ENCODE results near the gene NECAB3. TPM values are rescaled to one million over a fixed set of nuclear protein-coding genes. Genes with fewer than 3 reads are reported as not detected.

Gene NECAB3
- total and polyA plus RNA-seq, 2 of the 13 experiments (the other 11 are each of a cell fraction or from before 2014, with no cell fraction given): 61.5 to 65.5 TPM

DNA sequence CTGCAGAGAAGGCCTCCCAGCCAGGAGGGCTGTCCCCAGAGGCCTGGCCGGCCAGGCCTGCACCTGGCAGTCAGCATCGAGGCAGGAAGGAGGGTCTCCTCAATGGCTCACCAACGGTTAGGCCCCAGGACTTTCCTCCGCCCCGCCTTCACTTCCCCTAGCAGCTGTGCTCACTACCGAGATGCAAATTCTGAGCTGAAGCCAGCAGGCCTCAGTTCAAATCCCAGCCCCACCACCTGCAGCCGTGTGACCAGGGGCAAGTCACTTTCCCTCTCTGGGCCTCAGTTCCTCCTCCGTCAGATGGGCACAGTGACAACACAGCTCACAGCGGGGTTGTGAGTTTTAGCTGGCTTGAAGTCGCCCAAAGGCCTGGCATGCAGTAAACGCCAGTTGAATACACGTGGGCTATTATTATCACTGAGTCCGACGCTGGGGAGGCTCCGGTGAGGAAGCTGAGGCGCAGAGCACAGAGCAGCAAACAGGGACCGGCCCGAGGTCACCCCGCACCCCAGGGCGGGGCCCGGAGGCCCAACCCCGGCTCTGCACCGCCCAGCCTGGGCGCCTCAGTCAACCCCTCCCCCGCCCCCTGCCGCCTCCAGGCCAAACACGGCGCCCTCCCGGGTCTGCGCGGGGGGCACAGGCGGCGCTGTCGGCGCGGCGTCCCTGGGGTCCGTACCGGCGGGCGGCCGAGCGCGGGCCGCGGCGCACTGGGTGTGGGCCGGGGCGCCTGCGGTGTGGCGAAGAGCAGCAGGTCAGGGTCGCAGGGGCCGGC is 11.3 kb upstream of the NECAB3 start (continued):
- TF ChIP-seq, protein P1, sequence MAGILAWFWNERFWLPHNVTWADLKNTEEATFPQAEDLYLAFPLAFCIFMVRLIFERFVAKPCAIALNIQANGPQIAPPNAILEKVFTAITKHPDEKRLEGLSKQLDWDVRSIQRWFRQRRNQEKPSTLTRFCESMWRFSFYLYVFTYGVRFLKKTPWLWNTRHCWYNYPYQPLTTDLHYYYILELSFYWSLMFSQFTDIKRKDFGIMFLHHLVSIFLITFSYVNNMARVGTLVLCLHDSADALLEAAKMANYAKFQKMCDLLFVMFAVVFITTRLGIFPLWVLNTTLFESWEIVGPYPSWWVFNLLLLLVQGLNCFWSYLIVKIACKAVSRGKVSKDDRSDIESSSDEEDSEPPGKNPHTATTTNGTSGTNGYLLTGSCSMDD (CRISPR knock-in tag; IDR thresholded peaks at IDR 0.05): no peak
- TF ChIP-seq TAF15 (IDR thresholded peaks at IDR 0.05; ENCODE audit: low read depth, low read length, poor library complexity, severe bottlenecking) (no peak), BRF2 (CRISPR knock-in tag; IDR thresholded peaks at IDR 0.05) (no peak), ZNF225 (CRISPR knock-in tag; IDR thresholded peaks at IDR 0.05) (no peak), SKIL (CRISPR knock-in tag; IDR thresholded peaks at IDR 0.05; ENCODE audit: borderline replicate concordance) (no peak), RAD21 (CRISPR knock-in tag; IDR thresholded peaks at IDR 0.05) (peak; percentile 70; the same call in 1 of the 2 replicates), ZNF766 (CRISPR knock-in tag; IDR thresholded peaks at IDR 0.05; ENCODE audit: borderline replicate concordance) (peak; percentile 12; the same call in 1 of the 2 replicates), RFXAP (CRISPR knock-in tag; IDR thresholded peaks at IDR 0.05; ENCODE audit: borderline replicate concordance) (peak; percentile 92), ZNF281 (CRISPR knock-in tag; IDR thresholded peaks at IDR 0.05; ENCODE audit: borderline replicate concordance) (peak; percentile 44; the same call in 1 of the 2 replicates), TOPORS (CRISPR knock-in tag; IDR thresholded peaks at IDR 0.05) (no peak)
- TF ChIP-seq, protein P2, sequence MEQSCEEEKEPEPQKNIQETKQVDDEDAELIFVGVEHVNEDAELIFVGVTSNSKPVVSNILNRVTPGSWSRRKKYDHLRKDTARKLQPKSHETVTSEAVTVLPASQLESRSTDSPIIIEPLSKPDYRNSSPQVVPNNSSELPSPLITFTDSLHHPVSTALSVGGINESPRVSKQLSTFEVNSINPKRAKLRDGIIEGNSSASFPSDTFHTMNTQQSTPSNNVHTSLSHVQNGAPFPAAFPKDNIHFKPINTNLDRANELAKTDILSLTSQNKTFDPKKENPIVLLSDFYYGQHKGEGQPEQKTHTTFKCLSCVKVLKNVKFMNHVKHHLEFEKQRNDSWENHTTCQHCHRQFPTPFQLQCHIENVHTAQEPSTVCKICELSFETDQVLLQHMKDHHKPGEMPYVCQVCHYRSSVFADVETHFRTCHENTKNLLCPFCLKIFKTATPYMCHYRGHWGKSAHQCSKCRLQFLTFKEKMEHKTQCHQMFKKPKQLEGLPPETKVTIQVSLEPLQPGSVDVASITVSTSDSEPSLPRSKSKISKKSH (CRISPR knock-in tag; IDR thresholded peaks at IDR 0.05; ENCODE audit: borderline replicate concordance): 0 out of 2 replicates have a peak, but pooled peaks have one; percentile 75
- TF ChIP-seq, protein P3, sequence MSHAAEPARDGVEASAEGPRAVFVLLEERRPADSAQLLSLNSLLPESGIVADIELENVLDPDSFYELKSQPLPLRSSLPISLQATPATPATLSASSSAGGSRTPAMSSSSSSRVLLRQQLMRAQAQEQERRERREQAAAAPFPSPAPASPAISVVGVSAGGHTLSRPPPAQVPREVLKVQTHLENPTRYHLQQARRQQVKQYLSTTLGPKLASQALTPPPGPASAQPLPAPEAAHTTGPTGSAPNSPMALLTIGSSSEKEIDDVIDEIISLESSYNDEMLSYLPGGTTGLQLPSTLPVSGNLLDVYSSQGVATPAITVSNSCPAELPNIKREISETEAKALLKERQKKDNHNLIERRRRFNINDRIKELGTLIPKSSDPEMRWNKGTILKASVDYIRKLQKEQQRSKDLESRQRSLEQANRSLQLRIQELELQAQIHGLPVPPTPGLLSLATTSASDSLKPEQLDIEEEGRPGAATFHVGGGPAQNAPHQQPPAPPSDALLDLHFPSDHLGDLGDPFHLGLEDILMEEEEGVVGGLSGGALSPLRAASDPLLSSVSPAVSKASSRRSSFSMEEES (CRISPR knock-in tag; IDR thresholded peaks at IDR 0.05): 0 out of 2 replicates have a peak, but pooled peaks have one; percentile 30
